Measurements from ENCODE around the gene PSMB8. TPM values are rescaled to one million over a fixed set of nuclear protein-coding genes. Genes with fewer than 3 reads are reported as not detected.
A peak's percentile ranks its signal among the peaks of the same experiment; 100 is the strongest.
"Not testable (repeated sequence)": the region's sequence is repeated elsewhere in the genome, so short reads cannot be mapped to it uniquely, and the experiment has no call there.

PSMB8 gene
- total RNA-seq, 1 experiment from 2014 or later: 13.8 TPM

- Mint-ChIP-seq H3K9me3 (peaks cover 11% of the 10 kb centered on the region), H3K4me3 (no peak overlapping the region), H3K36me3 (no peaks in the 10 kb centered on the region), H3K27me3 (ENCODE audit: low read depth) (peaks cover 10% of the 10 kb centered on the region), H3K27ac (no peak overlapping the region), H3K4me1 (no peaks in the 10 kb centered on the region)
- TF ChIP-seq HMGA2 (CRISPR knock-in tag; IDR thresholded peaks at IDR 0.05) (no peak), GRHL2 (CRISPR knock-in tag; IDR thresholded peaks at IDR 0.05; ENCODE audit: insufficient replicate concordance, severe bottlenecking) (no peak), FOXP4 (CRISPR knock-in tag; IDR thresholded peaks at IDR 0.05) (no peak), ZNF121 (CRISPR knock-in tag; IDR thresholded peaks at IDR 0.05) (no peak)
- ATAC-seq (no peak), DNase-seq (ENCODE audit: low spot score) (no peak)
- ChIA-PET CTCF (interaction anchor here (1.4 to 2.2 kb wide), 2 partner anchors 9 to 38 kb away, joined by 5 to 10 read pairs; partner anchors contain the start of gene TAP2), POLR2A (no interaction called here)
Measured at GRCh38 chr6:32876603-32877002, 32.8 kb upstream of the PSMB8 start.

- DNase-seq (ENCODE audit: low spot score); H3K36me3 Mint-ChIP-seq; POLR2A ChIA-PET; H3K4me1 Mint-ChIP-seq; H3K27ac Mint-ChIP-seq; ATAC-seq; CTCF ChIA-PET; H3K4me3 Mint-ChIP-seq: not testable (repeated sequence)
- Mint-ChIP-seq H3K9me3 (peaks cover 11% of the 10 kb centered on the region), H3K27me3 (ENCODE audit: low read depth) (peaks cover 19% of the 10 kb centered on the region)
Measured at GRCh38 chr6:32873947-32874346, 30.1 kb upstream of the PSMB8 start.

GRCh38 chr6:32868257-32868788 lies 24.5 kb upstream of the PSMB8 start:
- Mint-ChIP-seq H3K4me1 (no peaks in the 10 kb centered on the region), H3K27me3 (ENCODE audit: low read depth) (peaks cover 16% of the 10 kb centered on the region), H3K27ac (no peak overlapping the region), H3K9me3 (peaks cover under 1% of the 10 kb centered on the region), H3K36me3 (no peaks in the 10 kb centered on the region), H3K4me3 (no peak overlapping the region)
- TF ChIP-seq TCF7 (CRISPR knock-in tag; IDR thresholded peaks at IDR 0.05; ENCODE audit: low read depth) (no peak), CTCF (IDR thresholded peaks at IDR 0.05) (peak; percentile 86)
- ATAC-seq (peak; percentile 50), DNase-seq (ENCODE audit: low spot score) (peak; percentile 79)
- ChIA-PET CTCF (interaction anchor here (0.6 to 9.2 kb wide), 58 partner anchors 9 to 1716 kb away, joined by 3 to 243 read pairs (median 4); partner anchors contain the start of genes HLA-DMA, HLA-DMB, HLA-DOB and PSMB9), POLR2A (interaction anchor here (1.1 to 1.4 kb wide), 3 partner anchors 24 to 30 kb away, joined by 3 to 7 read pairs (median 3); partner anchors contain the start of genes PSMB8 and TAP2)

GRCh38 chr6:32867554-32868256 lies 23.9 kb upstream of the PSMB8 start:
- no peak overlapping the region for H3K4me3 Mint-ChIP-seq
- H3K36me3 Mint-ChIP-seq: no peaks in the 10 kb centered on the region
- H3K27ac Mint-ChIP-seq: no peak overlapping the region
- POLR2A ChIA-PET: interaction anchor here (1.1 to 1.4 kb wide), 3 partner anchors 23 to 29 kb away, joined by 3 to 7 read pairs (median 3); partner anchors contain the start of genes PSMB8 and TAP2
- no peaks in the 10 kb centered on the region; the same call in 1 of the 2 replicates for H3K9me3 Mint-ChIP-seq
- H3K27me3 Mint-ChIP-seq (ENCODE audit: low read depth): peaks cover 16% of the 10 kb centered on the region
- no peak for TF ChIP-seq RORB (CRISPR knock-in tag; IDR thresholded peaks at IDR 0.05)
- TF ChIP-seq SMAD3 (CRISPR knock-in tag; IDR thresholded peaks at IDR 0.05; ENCODE audit: borderline replicate concordance): no peak
- no peak for TF ChIP-seq ZNF121 (CRISPR knock-in tag; IDR thresholded peaks at IDR 0.05)
- CTCF ChIA-PET: interaction anchor here (0.6 to 9.2 kb wide), 56 partner anchors 9 to 1715 kb away, joined by 3 to 243 read pairs (median 4); partner anchors contain the start of genes HLA-DMA, HLA-DMB, HLA-DOB and PSMB9
- ATAC-seq: no peak
- H3K4me1 Mint-ChIP-seq: no peaks in the 10 kb centered on the region
- DNase-seq (ENCODE audit: low spot score): no peak

GRCh38 chr6:32867022-32867477 lies 23.2 kb upstream of the PSMB8 start:
- Mint-ChIP-seq H3K4me3 (no peak overlapping the region), H3K27me3 (ENCODE audit: low read depth) (peaks cover 16% of the 10 kb centered on the region), H3K27ac (no peak overlapping the region), H3K4me1 (no peaks in the 10 kb centered on the region), H3K36me3 (no peaks in the 10 kb centered on the region), H3K9me3 (no peaks in the 10 kb centered on the region)
- no peak for DNase-seq (ENCODE audit: low spot score)
- ChIA-PET CTCF (interaction anchor here (0.6 to 9.2 kb wide), 15 partner anchors 10 to 819 kb away, joined by 3 to 243 read pairs (median 12); partner anchors contain the start of genes HLA-DMA, PSMB9, TAP1 and TAP2), POLR2A (interaction anchor here (1.1 kb wide), 1 partner anchor 29 kb away, joined by 3 read pairs; the partner anchor contains the start of gene TAP2)
- no peak; the same call in 1 of the 2 replicates for ATAC-seq
- TF ChIP-seq ZNF281 (CRISPR knock-in tag; IDR thresholded peaks at IDR 0.05) (no peak), TCF7 (CRISPR knock-in tag; IDR thresholded peaks at IDR 0.05; ENCODE audit: low read depth) (no peak), FOXP4 (CRISPR knock-in tag; IDR thresholded peaks at IDR 0.05) (no peak), ZNF219 (CRISPR knock-in tag; IDR thresholded peaks at IDR 0.05; ENCODE audit: borderline replicate concordance) (no peak), ZBTB43 (CRISPR knock-in tag; IDR thresholded peaks at IDR 0.05) (no peak), NR2C2 (CRISPR knock-in tag; IDR thresholded peaks at IDR 0.05) (no peak)
